HEK293 (cell line): ENCODE results near the gene DMBX1.

Source experiments
- CTCF ChIP-seq: fragments of 450-650 bp; formaldehyde crosslinking; IDR thresholded peaks from 2 replicates; pipeline ENCODE4 v1.5.1; 2016; ENCODE audit warnings: missing biosample characterization, missing genetic modification characterization
- KLF10 ChIP-seq: fragments of 450-650 bp; IDR thresholded peaks from 2 replicates; pipeline ENCODE4 v1.5.1; 2018; ENCODE audit warnings: missing biosample characterization, mild to moderate bottlenecking, missing genetic modification characterization
- OSR2 ChIP-seq: fragments of 450-650 bp; formaldehyde crosslinking; IDR thresholded peaks from 2 replicates; pipeline ENCODE4 v1.5.1; 2016; ENCODE audit warnings: missing biosample characterization, missing genetic modification characterization
- REST ChIP-seq: fragments of 450-650 bp; formaldehyde crosslinking; IDR thresholded peaks from 2 replicates; pipeline ENCODE4 v1.5.1; 2016; ENCODE audit warnings: missing biosample characterization, missing genetic modification characterization
- ZBTB17 ChIP-seq: fragments of 450-650 bp; formaldehyde crosslinking; IDR thresholded peaks from 2 replicates; pipeline ENCODE4 v1.5.1; 2016; ENCODE audit warnings: missing biosample characterization, missing genetic modification characterization
- ZNF132 ChIP-seq: fragments of 450-650 bp; formaldehyde crosslinking; IDR thresholded peaks from 2 replicates; pipeline ENCODE4 v1.5.1; 2017; ENCODE audit warnings: missing biosample characterization, missing genetic modification characterization, borderline replicate concordance
- ZNF555 ChIP-seq: fragments of 450-650 bp; formaldehyde crosslinking; conservative IDR thresholded peaks from 2 replicates; pipeline ENCODE4 v1.5.1; 2017; ENCODE audit warnings: missing biosample characterization, mild to moderate bottlenecking, missing genetic modification characterization, inconsistent platforms
- ZNF670 ChIP-seq: fragments of 450-650 bp; formaldehyde crosslinking; IDR thresholded peaks from 2 replicates; pipeline ENCODE4 v1.5.1; 2016; ENCODE audit warnings: missing biosample characterization, missing genetic modification characterization, low read depth
- ZNF701 ChIP-seq: fragments of 450-650 bp; formaldehyde crosslinking; IDR thresholded peaks from 2 replicates; pipeline ENCODE4 v1.5.1; 2016; ENCODE audit warnings: missing biosample characterization, missing genetic modification characterization
- ZSCAN5A ChIP-seq: fragments of 450-650 bp; formaldehyde crosslinking; IDR thresholded peaks from 2 replicates; pipeline ENCODE4 v1.5.1; 2016; ENCODE audit warnings: missing biosample characterization, missing genetic modification characterization

- TF ChIP-seq REST (tag by site-specific recombination) (no peak), CTCF (no peak), ZSCAN5A (tag by site-specific recombination) (no peak), ZNF670 (no peak), KLF10 (tag by site-specific recombination) (no peak), ZNF701 (tag by site-specific recombination) (no peak), ZNF555 (tag by site-specific recombination) (no peak), ZBTB17 (tag by site-specific recombination) (no peak), ZNF132 (tag by site-specific recombination) (no peak), OSR2 (tag by site-specific recombination) (no peak)
Measured at GRCh38 chr1:46506470-46507219, 17.0 kb downstream of the DMBX1 start.
